Nephron progenitor cell (in vitro differentiated cells): ENCODE measurements around the gene STN1.

Source experiments
- DNase-seq: peaks from one replicate; pipeline ENCODE4 v3.0.0; 2021
- H3K27ac Mint-ChIP-seq: 2 replicates; pipeline ENCODE4 v1.8.0; 2021; ENCODE audit warnings: mild to moderate bottlenecking, moderate library complexity, mixed read lengths
- H3K27me3 Mint-ChIP-seq: 2 replicates; pipeline ENCODE4 v1.8.0; 2021; ENCODE audit warnings: mild to moderate bottlenecking, low read depth, mixed read lengths; ENCODE audit not compliant: poor library complexity
- H3K36me3 Mint-ChIP-seq: 2 replicates; pipeline ENCODE4 v1.8.0; 2021; ENCODE audit warnings: low read depth, mixed read lengths
- H3K4me1 Mint-ChIP-seq: 2 replicates; pipeline ENCODE4 v1.8.0; 2021; ENCODE audit warnings: mixed read lengths
- H3K4me3 Mint-ChIP-seq: 2 replicates; pipeline ENCODE4 v1.8.0; 2021; ENCODE audit warnings: mild to moderate bottlenecking, moderate library complexity, mixed read lengths
- H3K9me3 Mint-ChIP-seq: 2 replicates; pipeline ENCODE4 v1.8.0; 2021; ENCODE audit warnings: mild to moderate bottlenecking, moderate library complexity, mixed read lengths
- TF ChIP-seq, protein P1 (sequence below): fragments of 200-600 bp; sonication (generic); IDR thresholded peaks from 2 replicates; pipeline ENCODE4 v1.5.0; 2021; ENCODE audit warnings: antibody characterized with exemption

Gene STN1

GRCh38 chr10:103932271-103932670 is 14.3 kb upstream of the STN1 start:
- Mint-ChIP-seq H3K4me3 (no peak overlapping the region), H3K4me1 (peaks cover 46% of the 10 kb centered on the region), H3K27ac (peak overlapping the region; percentile 83), H3K27me3 (peaks cover 4% of the 10 kb centered on the region), H3K36me3 (no peaks in the 10 kb centered on the region), H3K9me3 (no peaks in the 10 kb centered on the region)
- TF ChIP-seq, protein P1, sequence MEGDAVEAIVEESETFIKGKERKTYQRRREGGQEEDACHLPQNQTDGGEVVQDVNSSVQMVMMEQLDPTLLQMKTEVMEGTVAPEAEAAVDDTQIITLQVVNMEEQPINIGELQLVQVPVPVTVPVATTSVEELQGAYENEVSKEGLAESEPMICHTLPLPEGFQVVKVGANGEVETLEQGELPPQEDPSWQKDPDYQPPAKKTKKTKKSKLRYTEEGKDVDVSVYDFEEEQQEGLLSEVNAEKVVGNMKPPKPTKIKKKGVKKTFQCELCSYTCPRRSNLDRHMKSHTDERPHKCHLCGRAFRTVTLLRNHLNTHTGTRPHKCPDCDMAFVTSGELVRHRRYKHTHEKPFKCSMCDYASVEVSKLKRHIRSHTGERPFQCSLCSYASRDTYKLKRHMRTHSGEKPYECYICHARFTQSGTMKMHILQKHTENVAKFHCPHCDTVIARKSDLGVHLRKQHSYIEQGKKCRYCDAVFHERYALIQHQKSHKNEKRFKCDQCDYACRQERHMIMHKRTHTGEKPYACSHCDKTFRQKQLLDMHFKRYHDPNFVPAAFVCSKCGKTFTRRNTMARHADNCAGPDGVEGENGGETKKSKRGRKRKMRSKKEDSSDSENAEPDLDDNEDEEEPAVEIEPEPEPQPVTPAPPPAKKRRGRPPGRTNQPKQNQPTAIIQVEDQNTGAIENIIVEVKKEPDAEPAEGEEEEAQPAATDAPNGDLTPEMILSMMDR, result no peak
- no peak for DNase-seq

DNA sequence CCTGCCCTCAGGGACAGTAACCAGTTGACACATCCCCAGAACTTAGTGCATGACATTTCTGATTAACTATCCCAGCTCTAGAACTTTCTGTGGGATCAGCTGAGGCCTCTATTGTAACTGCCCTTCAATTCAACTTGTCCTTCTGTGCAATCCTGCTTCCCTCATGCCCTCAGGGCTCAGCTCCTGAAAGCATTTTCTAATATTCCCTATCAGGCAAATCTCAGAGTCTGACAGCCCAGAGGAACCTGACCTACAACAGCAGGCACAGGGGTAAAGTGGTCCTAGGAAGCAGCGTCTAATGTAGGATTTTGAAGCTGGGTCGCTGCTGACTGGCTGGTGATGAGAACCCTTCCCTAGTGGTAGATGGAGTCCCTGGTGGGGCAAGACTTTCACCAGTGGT is 13.6 kb upstream of the STN1 start:
- H3K36me3 Mint-ChIP-seq, result no peaks in the 10 kb centered on the region
- TF ChIP-seq, protein P1, result no peak
- DNase-seq, result no peak
- no peak overlapping the region for H3K4me3 Mint-ChIP-seq
- no peaks in the 10 kb centered on the region for H3K27me3 Mint-ChIP-seq
- no peaks in the 10 kb centered on the region for H3K9me3 Mint-ChIP-seq
- peak overlapping the region; percentile 83 for H3K27ac Mint-ChIP-seq
- peaks cover 52% of the 10 kb centered on the region for H3K4me1 Mint-ChIP-seq

DNA sequence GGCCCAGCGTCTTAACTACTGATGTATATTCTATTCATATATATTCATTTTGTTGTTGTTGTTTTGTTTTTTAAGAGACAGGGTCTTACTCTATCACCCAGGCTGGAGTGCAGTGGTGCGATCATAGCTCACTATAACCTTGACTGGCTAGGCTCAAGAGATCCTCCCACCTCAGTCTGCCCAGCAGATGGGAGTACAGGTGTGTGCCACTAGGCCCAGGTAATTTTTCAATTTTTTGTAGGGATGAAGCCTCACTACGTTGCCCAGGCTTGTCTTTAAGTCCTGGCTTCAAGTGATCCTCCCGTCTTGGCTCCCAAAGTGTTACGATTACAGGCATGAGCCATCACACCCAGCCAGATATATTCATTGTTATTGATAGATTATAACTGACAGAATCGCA is 12.9 kb upstream of the STN1 start:
- no peak for DNase-seq
- Mint-ChIP-seq H3K27me3 (no peaks in the 10 kb centered on the region), H3K4me3 (no peak overlapping the region), H3K9me3 (no peaks in the 10 kb centered on the region), H3K4me1 (peaks cover 60% of the 10 kb centered on the region), H3K36me3 (no peaks in the 10 kb centered on the region), H3K27ac (no peak overlapping the region)
- TF ChIP-seq, protein P1, result no peak

GRCh38 chr10:103930449-103930848 is 12.5 kb upstream of the STN1 start:
- TF ChIP-seq, protein P1, result no peak
- Mint-ChIP-seq H3K9me3 (no peaks in the 10 kb centered on the region), H3K27ac (no peak overlapping the region), H3K4me1 (peaks cover 60% of the 10 kb centered on the region), H3K27me3 (no peaks in the 10 kb centered on the region), H3K4me3 (no peak overlapping the region), H3K36me3 (no peaks in the 10 kb centered on the region)
- no peak for DNase-seq

DNA sequence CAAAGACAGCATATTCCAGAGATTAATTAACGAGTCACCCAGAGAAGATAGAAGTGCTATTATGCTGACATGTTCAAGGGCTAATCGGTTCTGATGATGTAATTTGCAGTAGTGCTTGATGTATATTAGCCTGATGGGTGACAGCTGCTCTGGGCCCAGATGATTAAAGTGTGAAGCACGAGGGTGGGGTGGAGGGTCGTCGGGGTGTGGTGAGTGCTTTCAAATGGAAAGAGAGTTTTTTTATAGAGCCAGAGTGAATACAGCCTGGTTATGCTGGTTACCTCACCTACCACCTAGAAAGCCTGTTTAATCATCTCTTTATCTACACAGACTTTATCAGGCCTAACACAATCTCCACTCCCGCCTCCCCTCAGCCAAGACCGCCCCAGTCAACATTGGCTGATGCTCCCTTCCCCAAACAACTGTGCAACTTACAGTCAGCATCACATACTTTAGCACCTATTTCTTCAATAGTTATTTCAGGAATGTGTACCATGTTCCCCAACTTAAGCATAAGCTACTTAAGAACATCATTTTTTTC is 11.5 kb upstream of the STN1 start:
- no peak for DNase-seq
- Mint-ChIP-seq H3K4me3 (no peak overlapping the region), H3K4me1 (peaks cover 58% of the 10 kb centered on the region), H3K36me3 (no peaks in the 10 kb centered on the region), H3K27me3 (no peaks in the 10 kb centered on the region), H3K9me3 (no peaks in the 10 kb centered on the region), H3K27ac (peak overlapping the region; percentile 71)
- TF ChIP-seq, protein P1, result no peak

DNA sequence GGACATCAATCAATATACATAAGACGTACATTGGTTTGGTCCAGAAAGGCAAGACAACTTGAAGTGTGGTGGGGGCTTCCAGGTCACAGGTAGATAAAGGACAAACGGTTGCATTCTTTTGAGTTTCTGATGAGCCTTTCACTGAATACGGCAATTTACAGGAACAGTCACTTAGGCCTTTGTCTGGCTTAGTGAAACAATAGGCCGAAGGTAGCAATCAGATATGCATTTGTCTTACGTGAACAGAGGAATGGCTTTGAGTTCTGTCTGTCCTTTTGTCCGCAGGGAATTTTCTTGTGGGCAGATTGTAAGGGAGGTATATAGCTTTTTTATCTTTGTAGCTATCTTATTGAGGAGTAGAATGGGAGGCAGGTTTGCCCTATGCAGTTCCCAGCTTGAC is 10.8 kb upstream of the STN1 start:
- Mint-ChIP-seq H3K36me3 (no peaks in the 10 kb centered on the region), H3K4me3 (no peak overlapping the region), H3K4me1 (peaks cover 58% of the 10 kb centered on the region), H3K27me3 (no peaks in the 10 kb centered on the region), H3K9me3 (no peaks in the 10 kb centered on the region), H3K27ac (peak overlapping the region; percentile 66)
- TF ChIP-seq, protein P1, result no peak
- no peak for DNase-seq
